ENCODE measurements around the gene KAT2B. TPM values are rescaled to one million over a fixed set of nuclear protein-coding genes. Genes with fewer than 3 reads are reported as not detected.

Gene KAT2B
- total and polyA plus RNA-seq, 10 donors = 13.6 to 64.3 (median 54.1) TPM

DNA sequence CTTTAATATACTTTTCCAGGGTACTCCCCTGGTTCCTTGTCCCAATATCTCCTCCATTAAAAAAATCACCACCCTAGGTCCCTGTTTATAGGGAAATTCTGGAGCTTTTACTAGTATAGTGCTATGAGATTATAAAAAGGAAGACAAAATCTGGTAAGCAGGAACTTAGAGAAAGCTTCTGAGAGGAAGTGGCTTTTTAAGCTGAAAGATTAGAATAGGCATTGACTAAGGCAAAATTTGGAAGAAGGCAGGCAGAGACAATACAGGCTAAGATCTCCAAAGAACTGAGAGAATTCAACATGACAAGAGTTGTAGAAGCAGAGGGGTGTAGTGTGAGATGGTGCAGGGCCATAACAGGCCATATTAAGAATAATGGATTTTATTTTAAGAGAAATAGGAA, 120.0 kb downstream of the KAT2B start:
- intact Hi-C loops (cut with DNase I; ENCODE audit: low total_unique reads) = no loop called here
- H3K4me3 ChIP-seq = no peak overlapping the region
- DNase-seq = no peak
- no peaks in the 10 kb centered on the region for H3K27me3 ChIP-seq (replicated peaks in 1 of 7)
- peak overlapping the region in 6 of 8 donors; percentile 8 to 58 (median 28) for H3K27ac ChIP-seq
- peaks cover 0 to 38% (median 0%) of the 10 kb centered on the region in 6 donors for H3K36me3 ChIP-seq
- peaks cover 11 to 35% (median 16%) of the 10 kb centered on the region in 6 donors for H3K4me1 ChIP-seq
- TF ChIP-seq, protein P1, sequence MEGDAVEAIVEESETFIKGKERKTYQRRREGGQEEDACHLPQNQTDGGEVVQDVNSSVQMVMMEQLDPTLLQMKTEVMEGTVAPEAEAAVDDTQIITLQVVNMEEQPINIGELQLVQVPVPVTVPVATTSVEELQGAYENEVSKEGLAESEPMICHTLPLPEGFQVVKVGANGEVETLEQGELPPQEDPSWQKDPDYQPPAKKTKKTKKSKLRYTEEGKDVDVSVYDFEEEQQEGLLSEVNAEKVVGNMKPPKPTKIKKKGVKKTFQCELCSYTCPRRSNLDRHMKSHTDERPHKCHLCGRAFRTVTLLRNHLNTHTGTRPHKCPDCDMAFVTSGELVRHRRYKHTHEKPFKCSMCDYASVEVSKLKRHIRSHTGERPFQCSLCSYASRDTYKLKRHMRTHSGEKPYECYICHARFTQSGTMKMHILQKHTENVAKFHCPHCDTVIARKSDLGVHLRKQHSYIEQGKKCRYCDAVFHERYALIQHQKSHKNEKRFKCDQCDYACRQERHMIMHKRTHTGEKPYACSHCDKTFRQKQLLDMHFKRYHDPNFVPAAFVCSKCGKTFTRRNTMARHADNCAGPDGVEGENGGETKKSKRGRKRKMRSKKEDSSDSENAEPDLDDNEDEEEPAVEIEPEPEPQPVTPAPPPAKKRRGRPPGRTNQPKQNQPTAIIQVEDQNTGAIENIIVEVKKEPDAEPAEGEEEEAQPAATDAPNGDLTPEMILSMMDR (IDR thresholded peaks at IDR 0.05 in 8 of 11, conservative IDR thresholded peaks at IDR 0.05 in 3 of 11) = no peak
- TF ChIP-seq POLR2A (IDR thresholded peaks at IDR 0.05) (no peak), POLR2AphosphoS5 (IDR thresholded peaks at IDR 0.05) (no peak)
- no peaks in the 10 kb centered on the region for H3K9me3 ChIP-seq

DNA sequence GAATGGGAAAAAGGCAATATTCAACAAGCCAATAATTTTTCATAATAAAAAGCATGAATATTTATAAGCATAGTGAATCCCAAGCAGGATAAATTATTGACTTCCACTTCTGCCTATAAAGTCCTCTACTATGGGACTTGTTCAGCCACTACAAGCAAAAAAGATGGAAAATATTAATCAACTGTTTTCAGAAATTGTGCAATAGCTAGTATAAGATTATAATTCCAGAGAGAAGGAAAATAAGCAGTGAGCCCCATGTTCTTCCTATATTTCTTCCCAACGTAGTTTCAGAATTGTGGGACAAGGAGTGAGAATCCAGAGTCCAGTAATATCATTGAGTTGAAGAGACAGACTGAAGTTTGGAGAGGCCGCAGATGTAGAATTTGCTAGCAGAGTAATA, 121.5 kb downstream of the KAT2B start:
- H3K9me3 ChIP-seq = no peaks in the 10 kb centered on the region
- no peak overlapping the region for H3K4me3 ChIP-seq
- peaks cover 0 to 26% (median 0%) of the 10 kb centered on the region in 6 donors for H3K36me3 ChIP-seq
- no peak for DNase-seq
- TF ChIP-seq POLR2A (IDR thresholded peaks at IDR 0.05) = no peak
- TF ChIP-seq, protein P1 (IDR thresholded peaks at IDR 0.05 in 8 of 11, conservative IDR thresholded peaks at IDR 0.05 in 3 of 11) = no peak
- TF ChIP-seq POLR2AphosphoS5 (IDR thresholded peaks at IDR 0.05) = no peak
- 95 to 100% (median 100%) methylated on average over 2 of the region's 2 CpGs for WGBS, 5 donors
- peaks cover 11 to 36% (median 16%) of the 10 kb centered on the region in 6 donors for H3K4me1 ChIP-seq
- no peaks in the 10 kb centered on the region for H3K27me3 ChIP-seq (replicated peaks in 1 of 7)
- intact Hi-C loops (cut with DNase I; ENCODE audit: low total_unique reads) = no loop called here
- H3K27ac ChIP-seq = no peak overlapping the region

DNA sequence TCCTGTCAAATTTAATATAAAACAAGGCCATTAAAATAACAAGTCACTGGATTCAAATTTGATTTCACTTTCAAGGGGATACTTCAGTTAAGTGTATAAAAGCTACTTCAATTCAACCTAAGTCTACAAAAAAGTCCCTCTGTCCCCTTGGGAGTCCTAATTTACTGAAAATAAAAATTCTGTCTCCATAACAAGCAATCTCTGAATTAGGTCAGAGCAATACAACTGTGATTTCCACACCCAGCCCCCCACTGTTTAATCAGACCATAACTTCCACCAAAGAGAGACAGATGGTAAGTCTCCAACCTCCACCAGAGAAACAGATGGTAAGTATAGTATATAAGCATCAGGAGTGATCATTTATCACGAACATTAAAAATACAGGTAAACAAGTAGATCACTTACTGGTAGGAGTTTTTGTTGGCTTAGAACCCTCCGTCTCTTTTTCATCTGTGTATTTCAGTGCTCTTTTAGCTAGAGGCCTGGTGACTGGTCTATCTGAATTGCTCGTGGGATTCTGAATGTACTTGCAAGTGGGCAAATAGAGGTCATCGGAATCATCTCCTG, 133.7 kb downstream of the KAT2B start:
- DNase-seq = no peak
- TF ChIP-seq, protein P1 (IDR thresholded peaks at IDR 0.05 in 8 of 11, conservative IDR thresholded peaks at IDR 0.05 in 3 of 11) = no peak
- TF ChIP-seq POLR2A (IDR thresholded peaks at IDR 0.05) (no peak), POLR2AphosphoS5 (IDR thresholded peaks at IDR 0.05) (no peak)
- Histone ChIP-seq H3K27me3 (replicated peaks in 1 of 7) (no peaks in the 10 kb centered on the region), H3K36me3 (peaks cover 0 to 50% (median 0%) of the 10 kb centered on the region in 6 donors), H3K4me1 (no peaks in the 10 kb centered on the region), H3K9me3 (no peaks in the 10 kb centered on the region), H3K4me3 (no peak overlapping the region), H3K27ac (no peak overlapping the region)
- 89 to 97% (median 95%) methylated on average over 4 of the region's 4 CpGs for WGBS, 5 donors
- intact Hi-C loops (cut with DNase I; ENCODE audit: low total_unique reads) = no loop called here

DNA sequence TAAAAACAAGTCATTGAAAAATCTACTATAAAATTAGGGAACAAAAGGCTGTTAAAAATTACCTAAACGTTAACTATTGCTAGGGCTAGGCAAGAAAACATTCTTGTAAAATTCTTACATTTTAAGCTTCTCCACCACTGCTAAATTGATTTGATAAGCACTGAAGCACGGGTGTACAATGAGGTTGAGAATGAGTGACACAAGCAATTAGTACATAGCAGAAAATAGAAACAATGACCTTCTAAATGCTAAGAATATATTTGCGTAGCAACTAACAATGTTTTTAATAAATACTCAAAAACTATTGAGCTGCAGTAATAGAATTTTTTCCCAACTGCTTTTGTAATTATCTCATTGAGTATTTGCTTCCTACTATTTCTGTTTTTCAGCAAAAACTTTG, 141.0 kb downstream of the KAT2B start:
- H3K27me3 ChIP-seq (replicated peaks in 1 of 7) = no peaks in the 10 kb centered on the region
- intact Hi-C loops (cut with DNase I; ENCODE audit: low total_unique reads) = no loop called here
- no peak overlapping the region for H3K27ac ChIP-seq
- DNase-seq = no peak
- H3K36me3 ChIP-seq = peaks cover 0 to 38% (median 0%) of the 10 kb centered on the region in 6 donors
- H3K4me1 ChIP-seq = peaks cover 6 to 19% (median 12%) of the 10 kb centered on the region in 6 donors
- H3K4me3 ChIP-seq = no peak overlapping the region
- no peaks in the 10 kb centered on the region for H3K9me3 ChIP-seq
- 88 to 92% (median 91%) methylated on average over 3 of the region's 3 CpGs for WGBS, 5 donors
- TF ChIP-seq POLR2AphosphoS5 (IDR thresholded peaks at IDR 0.05) (no peak), POLR2A (IDR thresholded peaks at IDR 0.05) (no peak)
- TF ChIP-seq, protein P1 (IDR thresholded peaks at IDR 0.05 in 8 of 11, conservative IDR thresholded peaks at IDR 0.05 in 3 of 11) = no peak
